Erythroblast (primary cell): Measurements from ENCODE around the gene SLC38A9.

Experiments
- GATA1 ChIP-seq: IDR thresholded peaks from 2 replicates; pipeline ENCODE4 v1.6.1; 2011; ENCODE audit warnings: low read depth, mild to moderate bottlenecking, control low read depth, low read length, moderate library complexity
- POLR2A ChIP-seq: IDR thresholded peaks from 2 replicates; pipeline ENCODE4 v1.6.1; 2011; ENCODE audit warnings: mild to moderate bottlenecking, low read length

DNA sequence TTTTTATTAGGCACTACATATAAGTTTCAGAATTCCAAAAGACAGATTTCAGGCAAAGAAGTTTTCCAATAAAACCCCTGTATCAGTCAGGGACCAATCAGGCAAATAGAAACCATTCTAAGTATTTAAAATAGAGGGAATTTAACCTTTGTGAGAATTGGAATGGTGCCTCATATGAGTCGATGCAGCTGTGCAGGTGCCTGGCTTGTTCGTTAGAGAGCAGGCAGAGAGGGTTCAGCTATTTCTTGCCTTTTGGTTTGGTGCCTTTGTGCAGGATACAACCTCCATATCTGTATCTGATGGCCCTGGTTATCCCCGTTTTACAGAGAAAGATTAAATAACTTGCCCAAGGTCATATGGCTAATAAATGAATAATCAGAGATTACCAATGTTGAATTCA is 19.7 kb upstream of the SLC38A9 start:
- TF ChIP-seq POLR2A (no peak), GATA1 (no peak)
